ENCODE measurements around the gene INSR.

The INSR gene

GRCh38 chr19:7132054-7132453 lies 162.2 kb downstream of the INSR start:
- no peak for FAIRE-seq

DNA sequence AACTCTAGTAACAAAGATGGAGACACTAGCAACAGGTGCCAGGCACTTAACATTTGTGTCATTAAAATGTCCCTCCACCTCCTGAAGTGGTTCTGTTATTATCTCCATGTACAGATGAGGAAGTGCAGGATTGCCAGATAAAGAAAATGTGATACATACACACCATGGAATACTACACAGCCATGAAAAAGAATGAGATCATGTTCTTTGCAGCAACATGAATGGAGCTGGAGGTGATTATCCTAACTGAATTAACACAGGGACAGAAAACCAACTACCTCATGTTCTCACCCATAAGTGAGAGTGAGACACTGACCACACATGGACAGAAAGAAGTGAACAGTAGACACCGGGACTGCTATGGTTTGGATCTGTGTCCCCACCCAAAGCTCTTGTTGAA lies 164.2 kb downstream of the INSR start:
- FAIRE-seq: no peak

DNA sequence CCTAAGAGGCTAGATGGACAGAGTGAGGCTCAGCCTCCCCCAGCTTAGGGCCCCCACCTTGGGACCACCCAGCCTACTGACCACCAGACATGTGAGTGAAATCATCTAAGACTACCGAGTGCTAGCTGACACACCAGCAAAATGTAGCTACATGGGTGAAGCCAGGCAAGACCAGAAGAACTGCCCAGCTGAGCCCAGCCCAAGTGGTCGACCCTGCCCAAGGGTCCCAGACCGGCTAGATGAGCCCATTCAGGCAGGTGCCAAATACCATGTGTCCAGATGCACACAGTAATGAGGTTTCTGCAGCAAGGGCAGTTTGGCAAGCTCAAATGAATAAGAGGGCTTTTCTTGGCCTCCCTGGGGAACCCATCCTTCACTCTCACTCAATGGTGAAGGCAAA lies 168.1 kb downstream of the INSR start:
- FAIRE-seq: no peak

DNA sequence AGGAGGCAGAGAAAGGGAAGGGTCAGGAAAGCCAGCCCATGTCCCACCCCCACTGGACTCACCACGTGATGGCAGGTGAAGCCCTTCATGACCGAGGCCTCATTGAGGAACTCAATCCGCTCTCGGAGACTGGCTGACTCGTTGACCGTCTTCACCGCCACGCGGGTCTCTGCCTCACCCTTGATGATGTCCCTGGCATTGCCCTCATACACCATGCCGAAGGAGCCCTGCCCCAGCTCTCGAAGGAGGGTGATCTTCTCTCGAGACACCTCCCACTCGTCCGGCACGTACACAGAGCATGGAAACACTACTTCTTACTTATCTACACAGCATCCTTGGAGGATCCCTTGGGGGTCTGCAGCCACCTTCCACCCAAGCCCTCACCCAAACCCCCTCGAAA lies 169.0 kb downstream of the INSR start:
- no peak for FAIRE-seq

DNA sequence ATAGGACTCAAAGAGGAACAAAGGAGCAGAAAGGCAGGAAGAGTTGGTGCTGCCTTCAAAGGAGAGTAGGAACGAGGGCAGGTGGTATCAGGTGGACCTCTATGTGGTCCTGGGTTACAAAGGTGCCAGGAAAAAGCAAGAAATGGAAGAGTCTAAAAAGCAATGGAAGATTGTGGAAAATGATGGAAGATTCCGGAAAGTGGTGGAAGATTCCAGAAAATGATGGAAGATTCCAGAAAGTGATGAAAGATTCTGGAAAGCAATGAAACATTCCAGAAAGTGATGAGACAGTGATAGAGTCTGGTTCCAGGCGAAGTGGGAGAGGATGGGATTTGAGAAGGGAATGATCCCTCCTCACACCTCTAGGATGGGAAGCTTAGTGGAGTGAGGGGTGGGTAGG lies 169.4 kb downstream of the INSR start:
- FAIRE-seq: no peak

GRCh38 chr19:7122701-7123100 lies 171.5 kb downstream of the INSR start:
- no peak for FAIRE-seq

- no peak for FAIRE-seq
Observed at GRCh38 chr19:7120499-7120898, 173.7 kb downstream of the INSR start.

- no peak for FAIRE-seq
Observed at GRCh38 chr19:7119582-7119981, 174.6 kb downstream of the INSR start.

DNA sequence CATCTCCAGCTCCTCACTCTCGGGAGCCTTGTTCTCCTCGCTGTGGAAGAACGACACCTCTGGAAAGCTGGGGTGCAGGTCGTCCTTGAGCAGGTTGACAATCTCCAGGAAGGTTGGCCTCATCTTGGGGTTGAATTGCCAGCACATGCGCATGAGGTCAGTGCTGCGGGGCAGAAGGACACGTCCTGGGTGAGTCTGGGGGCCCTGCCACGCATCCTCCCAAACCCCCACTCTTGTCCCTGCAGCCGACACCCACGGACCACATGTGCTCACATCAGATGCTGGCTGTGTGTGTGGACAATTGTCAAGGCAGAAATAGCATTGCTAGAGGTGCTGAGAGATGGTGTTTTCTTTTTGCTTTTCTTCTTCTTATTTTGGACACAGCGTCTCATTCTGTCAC lies 177.0 kb downstream of the INSR start:
- no peak for FAIRE-seq

DNA sequence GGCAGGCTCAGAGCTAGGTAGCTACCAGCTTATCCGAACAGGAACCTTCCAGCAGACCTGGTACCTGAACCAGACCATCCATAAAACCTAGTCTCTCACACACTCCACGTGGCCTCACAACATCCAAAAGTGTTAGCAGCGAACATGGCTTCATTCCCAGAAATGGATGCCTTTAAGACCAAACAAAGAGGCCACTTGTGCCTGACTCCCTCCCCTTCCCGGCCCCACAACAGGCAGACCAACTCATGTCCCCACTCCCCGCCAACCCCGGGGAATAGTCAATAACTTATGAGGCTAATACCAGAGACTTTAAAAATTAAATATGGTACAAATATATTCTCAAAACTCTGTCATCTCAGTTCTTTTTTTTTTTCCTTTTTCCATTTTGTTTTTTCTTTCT lies 178.5 kb downstream of the INSR start:
- FAIRE-seq: no peak

DNA sequence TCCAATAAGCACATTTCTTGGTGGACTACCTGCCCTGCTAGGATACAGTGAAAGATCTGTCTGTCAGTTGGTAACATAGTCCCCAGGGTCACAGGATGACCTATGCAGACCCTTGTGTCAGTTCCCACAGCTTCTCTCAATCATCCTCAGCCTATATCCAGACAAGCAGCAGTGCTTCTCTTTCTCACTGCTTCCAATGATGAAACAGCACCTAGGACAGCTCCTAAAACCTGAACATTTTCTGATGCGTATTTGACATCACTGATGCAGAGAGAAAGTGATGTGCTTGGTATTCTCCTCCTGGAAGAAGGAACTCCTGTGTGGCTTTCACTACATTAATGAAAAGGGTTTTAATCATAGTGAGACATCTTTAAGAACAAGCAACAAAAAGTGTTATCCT lies 181.0 kb downstream of the INSR start:
- no peak for FAIRE-seq

DNA sequence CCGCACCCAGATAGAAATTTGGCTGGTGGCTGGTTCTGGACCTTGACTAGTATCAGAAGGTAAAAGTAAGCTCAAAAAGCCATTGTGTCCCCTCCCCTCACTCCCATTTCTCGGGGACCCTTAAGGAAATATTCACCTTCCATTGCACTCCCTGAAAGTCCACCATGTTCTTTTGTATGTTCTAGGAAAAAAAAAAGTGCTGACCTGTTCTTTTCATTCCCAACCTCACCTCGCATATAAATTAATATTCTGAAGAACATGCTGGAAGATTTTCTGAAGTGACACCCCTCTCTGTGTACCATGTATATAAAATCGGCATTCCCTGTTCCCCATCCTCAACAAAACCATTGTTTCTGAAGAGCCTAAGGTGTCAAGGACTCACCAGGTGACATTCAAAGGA lies 181.5 kb downstream of the INSR start:
- FAIRE-seq: no peak

- no peak for FAIRE-seq
Observed at GRCh38 chr19:7109678-7110289, 184.4 kb downstream of the INSR start.

DNA sequence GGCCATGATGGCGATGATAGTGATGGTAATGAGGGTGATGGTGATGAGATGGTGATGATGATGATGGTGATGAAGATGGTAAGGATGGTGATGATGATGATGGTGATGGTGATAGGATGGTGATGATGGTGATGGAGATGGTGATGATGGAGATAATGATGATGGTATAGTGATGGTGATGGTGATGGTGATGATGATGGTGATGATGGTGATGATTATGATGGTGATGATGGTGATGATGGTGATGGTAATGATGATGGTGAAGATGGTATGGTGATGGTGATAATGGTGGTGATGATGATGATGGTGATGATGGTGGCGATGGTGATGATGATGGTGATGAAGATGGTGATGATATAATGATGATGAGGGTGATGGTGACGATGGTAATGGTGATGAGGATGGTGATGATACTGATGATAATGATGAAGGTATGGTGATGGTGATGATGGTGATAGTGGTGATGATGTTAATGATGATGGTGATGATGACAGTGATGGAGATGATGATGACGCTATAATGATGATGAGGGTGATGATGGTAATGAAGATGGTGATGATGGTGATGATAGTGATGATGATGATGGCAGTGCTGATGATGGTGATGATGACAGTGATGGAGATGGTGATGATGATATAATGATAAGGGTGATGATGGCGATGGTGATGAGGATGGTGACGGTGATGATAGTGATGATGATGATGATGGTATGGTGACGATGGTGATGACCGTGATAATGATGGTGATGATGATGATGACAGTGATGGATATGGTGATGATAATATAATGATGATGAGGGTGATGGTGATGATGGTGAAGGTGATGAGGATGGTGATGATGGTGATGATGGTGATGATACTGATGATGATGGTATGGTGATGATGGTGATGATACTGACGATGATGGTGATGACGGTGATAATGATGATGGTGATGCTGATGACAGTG lies 187.2 kb downstream of the INSR start:
- FAIRE-seq: no peak

DNA sequence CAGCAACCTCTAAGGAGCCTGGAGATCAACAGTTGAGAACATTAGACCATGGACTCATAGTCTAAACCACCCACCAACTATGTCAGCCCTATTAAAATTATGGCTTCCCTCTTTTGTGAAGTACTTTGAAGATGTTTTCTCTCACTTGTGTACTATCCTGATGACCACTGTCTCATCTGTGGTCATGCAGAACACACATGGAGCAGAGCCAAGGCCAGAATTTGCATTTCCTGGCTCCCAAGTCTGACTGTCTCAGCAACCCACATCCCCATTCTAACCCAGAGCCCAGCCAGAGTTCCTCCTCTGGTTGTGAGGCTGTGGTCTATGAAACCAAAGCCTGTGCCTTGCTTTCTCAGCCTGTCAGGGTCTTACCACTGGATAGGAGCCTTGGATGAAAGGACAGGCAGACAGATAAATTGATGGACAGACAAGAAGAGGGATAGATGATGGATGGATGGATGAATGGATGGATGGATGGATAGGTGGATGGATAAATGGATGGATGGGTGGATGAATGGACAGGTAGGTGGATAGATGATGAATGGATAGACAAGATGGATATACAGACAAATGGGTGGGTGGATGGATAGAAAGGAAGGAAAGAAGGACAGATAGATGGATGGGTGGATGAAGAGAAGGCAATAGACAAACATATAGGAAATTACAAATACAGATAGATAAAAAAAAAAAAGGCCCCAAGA lies 189.3 kb downstream of the INSR start:
- FAIRE-seq: no peak

DNA sequence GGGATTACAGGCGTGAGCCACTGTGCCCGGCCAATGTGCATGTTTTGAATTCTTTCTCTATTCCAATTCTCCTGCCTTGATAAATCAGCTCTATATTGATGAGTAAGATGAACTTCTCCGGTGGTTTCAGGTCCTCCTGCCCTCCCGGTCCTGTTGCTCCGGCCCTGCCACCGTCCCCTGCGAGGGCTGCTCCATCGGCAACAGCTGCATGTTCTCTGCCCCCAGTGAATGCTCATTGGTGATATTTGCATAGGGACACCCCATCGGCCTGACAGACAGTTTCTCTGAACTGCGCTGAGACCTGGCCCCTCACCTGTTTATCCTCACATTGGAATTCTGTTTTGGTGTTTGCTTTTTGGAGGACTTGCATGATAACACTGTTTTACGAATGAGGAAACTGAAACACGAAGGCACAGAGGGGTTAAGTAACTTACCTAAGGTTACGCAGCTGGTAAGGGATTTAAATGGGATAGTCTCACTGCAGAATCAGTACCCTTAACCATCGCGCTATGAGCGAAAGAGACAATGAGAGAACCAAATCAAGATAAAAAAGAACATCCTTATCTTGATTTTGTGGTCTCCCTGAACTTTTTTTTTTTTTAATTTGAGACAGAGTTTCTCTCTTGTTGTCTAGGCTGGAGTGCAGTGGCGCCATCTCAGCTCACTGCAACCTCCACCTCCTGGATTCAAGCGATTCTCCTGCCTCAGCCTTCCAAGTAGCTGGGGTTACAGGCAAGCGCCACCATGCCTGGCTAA lies 192.5 kb downstream of the INSR start:
- no peak for FAIRE-seq

DNA sequence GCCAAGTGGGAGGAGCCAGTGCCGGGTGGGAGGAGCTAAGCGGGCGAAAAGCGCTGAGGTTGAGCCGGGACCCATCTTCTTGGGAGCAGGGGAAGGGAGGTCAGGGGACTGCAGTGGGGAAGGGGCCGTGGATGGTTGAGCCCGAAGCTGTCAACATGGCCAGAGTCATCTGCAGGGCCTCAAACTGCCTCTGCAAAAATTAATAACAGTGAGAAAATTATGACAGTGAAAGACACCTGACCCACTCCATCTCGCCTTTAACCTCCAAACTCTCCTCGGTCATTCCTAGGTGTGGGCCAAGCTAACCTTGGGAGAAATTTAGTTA lies 194.7 kb downstream of the INSR start:
- no peak for FAIRE-seq

GRCh38 chr19:7098701-7099596 lies 195.3 kb downstream of the INSR start:
- no peak for FAIRE-seq

- no peak for FAIRE-seq
Observed at GRCh38 chr19:7098096-7098495, 196.1 kb downstream of the INSR start.

GRCh38 chr19:7088999-7089398 lies 205.2 kb downstream of the INSR start:
- FAIRE-seq: no peak

DNA sequence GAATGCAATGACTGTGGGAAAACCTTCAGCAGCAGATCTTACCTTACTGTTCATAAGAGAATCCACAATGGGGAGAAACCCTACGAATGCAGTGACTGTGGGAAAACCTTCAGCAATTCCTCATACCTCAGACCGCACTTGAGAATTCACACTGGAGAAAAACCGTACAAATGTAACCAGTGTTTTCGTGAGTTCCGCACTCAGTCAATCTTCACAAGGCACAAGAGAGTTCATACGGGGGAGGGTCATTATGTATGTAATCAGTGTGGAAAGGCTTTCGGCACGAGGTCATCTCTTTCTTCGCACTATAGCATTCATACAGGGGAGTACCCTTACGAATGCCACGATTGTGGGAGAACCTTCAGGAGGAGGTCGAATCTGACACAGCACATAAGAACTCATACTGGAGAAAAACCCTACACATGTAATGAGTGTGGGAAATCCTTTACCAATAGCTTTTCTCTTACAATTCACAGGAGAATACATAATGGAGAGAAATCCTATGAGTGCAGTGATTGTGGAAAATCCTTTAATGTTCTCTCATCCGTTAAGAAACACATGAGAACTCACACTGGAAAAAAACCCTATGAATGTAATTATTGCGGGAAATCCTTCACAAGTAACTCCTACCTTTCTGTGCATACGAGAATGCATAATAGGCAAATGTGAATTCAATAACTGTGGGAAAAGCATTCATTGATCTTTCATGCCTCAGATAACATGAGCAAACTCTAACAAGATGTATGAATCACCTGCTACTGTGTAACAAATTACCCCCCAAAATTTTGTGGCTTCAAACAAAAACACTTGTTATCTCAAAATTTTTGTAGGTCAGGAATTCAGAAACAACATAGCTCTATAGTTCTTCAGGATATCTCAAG lies 210.9 kb downstream of the INSR start:
- FAIRE-seq: no peak

Measured in colon (tissue), 2 donors.